A673 (cell line): Measurements from ENCODE around the gene PAQR7.

Source experiments
- CTCF ChIP-seq: fragments of 300-800, 200-600 bp; sonication (generic); conservative IDR thresholded peaks from 2 replicates; pipeline ENCODE4 v1.5.1; 2017; ENCODE audit warnings: low read depth, mild to moderate bottlenecking, antibody characterized with exemption, low read length, moderate library complexity, mixed read lengths
- EZH2 ChIP-seq: fragments of 200-600 bp; sonication (generic); IDR thresholded peaks from 2 replicates; pipeline ENCODE4 v1.6.1; 2017; ENCODE audit warnings: borderline replicate concordance, low read depth, mild to moderate bottlenecking, mixed read lengths, antibody characterized with exemption, low read length; ENCODE audit not compliant: poor library complexity, severe bottlenecking

- TF ChIP-seq CTCF: no peak
- no peak for TF ChIP-seq EZH2
Measured at GRCh38 chr1:25897754-25898153, 22.2 kb upstream of the PAQR7 start.
